ENCODE measurements around the gene BLVRA.
"Not testable (repeated sequence)": the region's sequence is repeated elsewhere in the genome, so short reads cannot be mapped to it uniquely, and the experiment has no call there.

BLVRA gene

GRCh38 chr7:43810195-43810941 lies 51.9 kb downstream of the BLVRA start:
- DNase-seq = peak; percentile 46

DNA sequence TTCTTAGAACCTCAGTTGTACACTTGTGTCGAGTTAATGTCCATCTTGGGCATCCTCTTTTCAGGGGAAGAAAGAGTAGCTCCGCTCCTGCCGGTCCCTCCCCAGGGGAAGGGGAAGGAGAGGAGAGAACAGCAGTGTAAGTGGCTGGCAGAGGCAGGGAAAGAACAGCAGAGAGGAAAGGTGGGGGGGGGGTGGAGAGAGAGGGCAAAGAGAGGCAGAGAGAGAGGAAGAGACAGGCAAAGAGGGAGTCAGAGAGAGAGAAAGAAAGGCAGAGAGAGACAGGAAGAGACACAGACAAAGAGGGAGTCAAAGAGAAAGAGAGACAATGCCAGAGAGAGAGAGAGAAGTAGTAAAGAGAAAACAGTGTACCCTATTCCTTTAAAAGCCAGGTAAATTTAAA lies 56.9 kb downstream of the BLVRA start:
- DNase-seq = no peak

DNA sequence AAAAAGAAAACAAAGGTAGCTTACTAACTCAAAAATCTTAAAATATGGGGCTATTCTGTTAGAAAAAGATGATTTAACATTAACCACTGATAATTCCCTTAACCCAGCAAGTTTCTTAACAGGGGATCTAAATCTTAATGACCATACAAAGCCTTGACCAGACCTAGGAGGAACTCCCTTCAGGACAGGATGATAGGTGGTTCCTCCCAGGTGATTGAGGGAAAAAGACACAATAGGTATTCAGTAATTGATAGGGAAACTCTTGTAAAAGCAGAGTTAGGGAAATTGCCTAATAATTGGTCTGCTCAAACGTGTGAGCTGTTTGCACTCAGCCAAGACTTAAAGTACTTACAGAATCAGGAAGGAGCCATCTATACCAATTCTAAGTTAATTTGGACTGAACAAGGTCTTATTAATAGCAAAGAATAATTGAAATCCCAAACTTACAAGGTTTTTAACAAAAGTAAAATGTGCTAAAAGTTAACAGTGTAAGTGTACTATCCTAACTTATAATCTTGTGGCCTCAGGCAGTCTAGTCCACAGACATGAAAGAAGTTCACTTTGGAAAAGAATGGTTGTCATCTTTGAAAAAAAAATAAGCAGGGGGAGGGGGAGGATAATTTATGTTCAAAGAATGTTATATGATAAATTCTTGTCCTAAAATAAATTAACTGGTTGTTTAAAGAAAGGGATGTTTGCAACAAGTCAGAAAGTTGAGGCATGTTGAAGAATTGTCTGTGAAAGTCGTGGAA lies 57.7 kb downstream of the BLVRA start:
- not testable (repeated sequence) for DNase-seq

GRCh38 chr7:43823425-43823824 lies 64.9 kb downstream of the BLVRA start:
- not testable (repeated sequence) for DNase-seq

DNA sequence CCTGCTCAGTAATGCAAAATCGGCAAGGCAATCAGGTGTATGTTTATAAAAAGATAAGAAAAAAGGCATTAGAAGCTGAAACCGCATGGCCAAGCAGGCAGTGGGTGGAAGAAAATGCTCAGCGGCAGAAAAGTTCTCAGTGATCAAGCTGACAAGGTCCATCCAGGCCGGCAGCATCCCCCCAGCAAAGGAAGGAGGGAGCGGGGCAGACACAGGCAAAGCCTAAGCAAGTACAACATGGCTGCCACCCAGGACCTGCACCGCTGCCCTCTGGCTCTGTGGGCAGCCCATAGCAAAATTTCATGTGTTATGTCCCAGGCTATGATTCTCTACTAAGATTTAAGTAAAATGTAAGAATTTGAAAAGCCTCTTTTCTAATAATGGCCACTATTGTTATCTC lies 65.5 kb downstream of the BLVRA start:
- no peak for DNase-seq

DNA sequence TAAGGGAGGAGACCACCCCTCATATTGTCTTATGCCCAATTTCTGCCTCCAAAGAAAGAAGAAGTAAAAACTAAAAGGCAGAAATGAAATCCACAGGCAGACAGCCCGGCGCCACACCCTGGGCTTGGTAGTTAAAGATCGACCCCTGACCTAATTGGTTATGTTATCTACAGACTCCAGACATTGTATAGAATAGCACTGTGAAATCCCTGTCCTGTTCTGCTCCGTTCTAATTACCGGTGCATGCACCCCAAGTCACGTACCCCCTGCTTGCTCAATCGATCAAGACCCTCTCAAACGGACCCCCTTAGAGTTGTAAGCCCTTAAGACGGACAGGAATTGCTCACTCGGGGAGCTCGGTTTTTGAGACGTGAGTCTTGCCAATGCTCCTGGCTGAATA lies 66.0 kb downstream of the BLVRA start:
- not testable (repeated sequence) for DNase-seq

DNA sequence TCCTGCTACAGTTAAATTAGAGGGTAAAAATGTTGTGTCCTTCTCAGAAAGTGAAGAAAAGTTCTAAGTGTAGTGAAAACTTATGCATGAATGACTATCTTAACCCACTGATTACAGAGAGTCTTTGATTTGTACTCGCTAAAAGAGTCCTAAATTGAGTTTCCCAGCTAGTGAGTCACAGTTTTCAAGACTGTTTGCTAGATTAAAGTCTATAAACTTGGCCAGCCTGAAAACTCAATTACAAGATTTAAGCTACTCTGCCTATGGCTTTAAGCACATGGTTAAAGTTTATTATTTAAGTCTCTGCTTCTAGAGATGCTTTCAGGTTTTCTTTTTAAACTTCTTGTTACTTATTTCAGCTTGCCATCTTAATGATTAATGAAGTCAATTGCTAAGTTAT lies 66.5 kb downstream of the BLVRA start:
- no peak for DNase-seq

GRCh38 chr7:43825391-43825808 lies 66.9 kb downstream of the BLVRA start:
- DNase-seq = no peak

DNA sequence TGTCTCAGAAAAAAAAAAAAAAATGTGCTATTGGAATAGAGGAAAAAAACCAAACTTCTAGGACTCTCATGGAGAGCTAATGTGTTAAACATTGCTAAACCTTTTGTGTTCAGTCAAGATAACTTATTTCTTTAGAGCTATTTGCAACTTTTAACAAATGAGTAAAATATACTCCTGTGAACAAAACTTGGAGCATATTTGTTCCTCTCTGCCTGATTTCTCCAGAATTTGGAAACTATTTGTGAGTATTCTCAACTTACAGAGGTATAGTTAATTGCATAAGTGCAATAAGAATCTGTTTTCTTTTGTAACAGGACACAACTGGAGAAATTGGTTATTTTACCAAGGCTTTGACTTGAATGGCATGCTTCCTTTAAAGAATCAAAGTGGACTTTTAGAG lies 72.4 kb downstream of the BLVRA start:
- not testable (repeated sequence) for DNase-seq

- peak; percentile 45 for DNase-seq
Measured at GRCh38 chr7:43834463-43835251, 76.2 kb downstream of the BLVRA start.

DNA sequence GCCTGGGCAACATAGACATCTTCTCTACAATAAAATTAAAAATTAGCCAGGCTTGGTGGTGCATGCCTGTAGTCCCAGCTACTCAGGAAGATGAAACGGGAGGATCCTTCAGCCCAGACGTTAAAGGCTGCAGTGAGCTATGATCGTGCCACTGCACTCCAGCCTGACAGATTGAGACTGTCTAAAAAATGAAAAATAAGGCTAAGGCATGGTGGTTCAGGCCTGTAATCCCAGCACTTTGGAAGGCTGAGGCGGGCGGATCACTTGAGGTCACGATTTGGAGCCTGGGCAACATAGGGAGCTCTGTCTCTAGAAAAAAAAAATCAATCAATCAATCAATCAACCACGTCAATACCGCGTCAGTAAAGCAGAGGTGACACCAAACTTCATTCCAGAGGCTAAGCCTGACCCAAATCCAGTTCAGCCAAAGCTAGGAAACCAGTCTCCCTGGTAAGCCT lies 79.8 kb downstream of the BLVRA start:
- DNase-seq = no peak

- DNase-seq = no peak
Measured at GRCh38 chr7:43843296-43843695, 84.8 kb downstream of the BLVRA start.

DNA sequence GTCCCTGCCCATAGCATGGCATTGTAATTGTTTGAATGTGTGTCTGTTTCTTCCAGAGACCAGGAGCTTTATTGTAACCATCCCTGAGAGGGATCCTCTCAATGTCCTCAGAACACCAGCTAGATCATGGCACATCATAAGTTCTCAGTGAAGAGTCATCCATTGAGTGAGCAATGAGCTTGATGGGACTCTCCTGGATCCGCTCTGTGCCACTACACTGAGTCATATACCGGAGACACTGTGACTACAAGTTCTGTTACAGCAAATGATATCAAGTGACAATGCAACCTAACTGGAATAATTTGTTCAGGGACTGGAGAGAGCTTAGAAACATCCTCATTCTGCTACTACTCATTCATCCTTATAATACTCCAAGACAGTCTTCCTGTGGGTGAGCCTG lies 85.8 kb downstream of the BLVRA start:
- peak; percentile 34 for DNase-seq

DNA sequence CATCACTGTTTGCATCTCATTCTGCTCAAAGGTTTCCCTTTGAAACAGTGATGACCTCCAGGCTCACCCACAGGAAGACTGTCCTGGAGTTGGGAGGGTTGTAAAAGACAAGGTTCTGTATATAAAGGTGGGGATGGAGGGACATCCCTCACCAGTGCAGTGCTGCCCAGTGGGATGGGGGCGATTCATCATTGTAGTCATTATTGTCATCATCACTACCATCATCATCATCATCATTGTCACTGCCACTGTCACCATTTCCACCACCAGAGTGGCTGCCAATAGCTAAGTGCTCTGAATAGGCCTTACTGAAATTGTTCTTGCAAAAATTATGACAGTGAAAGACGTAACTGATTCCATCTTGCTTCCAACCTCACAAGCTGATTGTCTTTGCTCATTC lies 86.2 kb downstream of the BLVRA start:
- peak; percentile 10 for DNase-seq

DNA sequence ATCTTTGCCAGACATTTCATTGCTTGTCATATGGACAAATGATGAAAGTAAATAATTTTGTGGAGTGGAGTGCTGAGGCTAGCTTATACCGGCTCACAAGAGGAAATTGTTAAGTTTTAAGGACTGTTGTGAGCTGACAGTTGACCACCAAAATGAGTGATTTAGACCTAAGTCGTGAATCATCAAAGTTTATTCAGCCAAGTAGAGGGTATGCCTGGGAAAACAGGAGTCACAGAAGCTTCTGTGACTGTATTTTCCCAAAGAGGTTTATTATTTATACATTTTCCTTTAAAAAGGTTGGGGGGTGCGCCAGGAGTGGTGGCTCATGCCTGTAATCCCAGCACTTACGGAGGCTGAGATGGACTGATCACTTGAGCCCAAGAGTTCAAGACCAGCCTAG lies 89.0 kb downstream of the BLVRA start:
- DNase-seq = no peak

GRCh38 chr7:43849047-43849446 lies 90.6 kb downstream of the BLVRA start:
- DNase-seq = no peak

DNA sequence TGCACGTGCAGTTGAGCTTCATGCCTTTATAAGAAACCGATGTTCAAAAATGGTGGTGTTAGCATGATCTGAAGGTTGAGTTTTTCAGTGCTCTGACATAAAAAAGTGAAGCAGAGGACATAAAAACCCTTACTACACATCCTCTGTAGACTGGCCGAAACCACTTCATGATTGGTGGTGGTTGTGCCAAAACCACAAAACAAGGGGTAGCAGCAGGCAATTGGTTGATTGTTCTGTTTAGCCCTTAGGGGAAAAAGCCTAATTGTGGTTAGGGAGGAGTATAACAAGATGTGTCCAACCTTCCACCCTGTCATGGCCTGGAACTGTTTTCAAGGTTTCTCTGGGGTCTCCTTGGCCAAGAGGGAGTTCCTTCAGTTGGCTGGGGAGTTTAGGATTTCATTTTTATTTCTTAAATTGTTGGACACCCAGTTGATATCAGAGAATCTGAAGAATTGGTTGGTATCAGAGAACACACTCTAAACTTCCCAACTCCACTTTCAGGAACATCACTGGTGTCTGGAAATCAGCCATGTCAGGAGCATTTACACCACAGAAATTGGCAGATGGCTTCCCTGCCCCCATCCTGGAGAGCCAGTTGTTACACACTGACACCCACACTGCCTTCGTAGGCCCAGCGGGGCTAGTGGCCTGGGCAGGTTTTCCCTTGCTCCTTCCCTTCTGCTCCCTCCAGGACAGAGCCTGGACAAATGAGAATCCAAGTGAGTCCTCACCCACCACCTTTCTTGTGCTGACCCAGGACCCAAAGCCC lies 92.1 kb downstream of the BLVRA start:
- DNase-seq = no peak

GRCh38 chr7:43851805-43852204 lies 93.3 kb downstream of the BLVRA start:
- DNase-seq = no peak

DNA sequence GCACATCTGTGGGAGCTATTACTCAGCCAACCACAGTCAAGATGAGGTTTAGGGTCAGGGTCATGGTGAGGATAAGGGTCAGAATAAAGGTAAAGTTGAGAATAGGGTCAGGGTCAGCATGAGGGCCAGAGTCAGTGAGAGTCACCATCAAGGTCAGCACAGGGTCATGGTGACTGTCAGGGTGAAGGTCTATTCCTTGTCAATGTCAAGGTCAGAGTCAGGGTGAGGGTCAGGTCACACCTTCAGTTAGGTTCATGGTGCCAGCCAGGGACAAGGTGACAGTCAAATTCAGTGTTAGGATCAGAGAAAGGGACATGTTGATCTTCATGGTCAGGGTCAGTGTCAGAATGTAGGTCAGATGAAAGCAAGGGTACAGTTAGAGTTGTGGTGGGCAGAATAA lies 96.7 kb downstream of the BLVRA start:
- no peak for DNase-seq

DNA sequence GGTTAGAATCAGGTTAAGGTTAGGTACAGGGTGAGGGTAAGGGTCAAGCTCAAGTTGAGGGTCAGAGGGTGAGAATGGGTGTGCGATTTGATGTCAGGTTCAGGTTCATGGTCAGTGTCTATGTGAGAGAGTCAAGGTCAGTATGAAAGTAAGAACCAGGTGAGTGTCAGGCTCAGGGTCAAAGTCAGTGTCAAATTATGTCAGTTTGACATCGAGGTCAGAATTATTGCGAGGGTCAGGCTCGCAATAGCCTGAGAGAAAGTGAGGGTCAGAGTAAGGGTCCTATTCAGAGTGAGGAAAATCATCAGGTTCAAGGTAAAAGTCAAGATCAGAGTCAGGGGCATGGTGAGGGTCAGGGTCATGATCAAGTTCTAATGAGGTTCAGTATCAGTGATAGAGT lies 97.8 kb downstream of the BLVRA start:
- DNase-seq = no peak

Measured in stimulated activated CD4-positive, alpha-beta T cell treated with anti-CD3 and anti-CD28 coated beads, Interleukin-1b, Interleukin-23, amount 100 ng/mL, for 48 hours (primary cell).